HG02678 (cell line): Measurements from ENCODE around the gene BCAS1.
"Not testable (repeated sequence)": the region's sequence is repeated elsewhere in the genome, so short reads cannot be mapped to it uniquely, and the experiment has no call there.

ENCODE experiments used
- ATAC-seq: cut with Tn5 transposase; IDR thresholded peaks from one replicate; pipeline ENCODE4 v1.9.1; 2021; ENCODE audit warnings: mild to moderate bottlenecking, moderate library complexity; ENCODE audit not compliant: unreplicated experiment

BCAS1 gene

DNA sequence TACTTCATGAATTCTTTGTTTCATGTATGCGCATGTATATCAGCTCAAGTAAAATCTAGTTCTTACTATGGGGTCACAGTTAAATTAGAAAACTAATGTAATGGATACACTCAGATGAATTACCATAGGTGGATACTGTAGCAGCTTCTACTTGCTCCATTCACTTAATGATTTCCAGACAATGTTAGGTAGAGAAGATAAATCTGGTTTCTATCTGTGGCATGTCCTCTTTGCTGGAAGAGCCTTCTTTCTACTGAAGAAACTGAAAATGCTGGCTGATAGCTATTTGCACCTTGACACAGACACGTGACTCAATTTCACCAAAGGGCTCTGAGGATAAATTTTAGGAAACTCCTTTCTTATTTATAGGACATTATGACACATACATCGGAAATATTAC lies 49.5 kb downstream of the BCAS1 start:
- no peak for ATAC-seq

DNA sequence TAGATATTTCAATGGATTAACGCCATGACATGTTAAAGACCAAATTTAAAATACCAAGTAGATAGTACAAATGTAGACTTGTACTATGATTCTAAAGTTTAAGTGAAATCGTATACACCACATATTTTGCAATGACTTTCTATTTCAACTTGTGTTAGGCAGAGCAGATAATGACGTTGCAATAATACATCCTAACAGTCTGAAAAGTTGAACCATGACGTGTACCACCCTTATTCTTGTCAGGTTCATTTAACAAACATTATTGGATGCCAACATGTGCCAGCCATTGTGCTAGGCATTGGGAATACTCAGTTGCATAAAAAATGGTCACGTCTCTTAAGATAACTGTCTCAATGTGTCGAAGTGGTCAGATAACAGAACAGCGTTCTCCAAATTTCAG lies 50.0 kb downstream of the BCAS1 start:
- ATAC-seq, result no peak

DNA sequence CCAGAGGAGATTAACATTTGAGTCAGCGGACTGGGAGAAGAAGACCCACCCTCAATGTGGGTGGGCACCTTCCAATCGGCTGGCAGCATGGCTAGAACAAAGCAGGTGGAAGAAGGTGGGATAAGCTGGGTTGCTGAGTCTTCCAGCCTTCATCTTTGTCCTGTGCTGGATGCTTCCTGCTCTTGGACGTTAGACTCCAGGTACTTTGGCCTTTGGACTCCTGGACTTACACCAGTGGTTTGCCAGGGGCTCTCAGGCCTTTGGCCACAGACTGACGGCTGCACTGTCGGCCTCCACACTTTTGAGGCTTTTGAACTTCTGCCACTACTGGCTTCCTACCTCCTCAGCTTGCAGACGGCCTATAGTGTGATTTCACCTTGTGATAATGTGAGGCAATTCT lies 50.8 kb downstream of the BCAS1 start:
- no peak for ATAC-seq

DNA sequence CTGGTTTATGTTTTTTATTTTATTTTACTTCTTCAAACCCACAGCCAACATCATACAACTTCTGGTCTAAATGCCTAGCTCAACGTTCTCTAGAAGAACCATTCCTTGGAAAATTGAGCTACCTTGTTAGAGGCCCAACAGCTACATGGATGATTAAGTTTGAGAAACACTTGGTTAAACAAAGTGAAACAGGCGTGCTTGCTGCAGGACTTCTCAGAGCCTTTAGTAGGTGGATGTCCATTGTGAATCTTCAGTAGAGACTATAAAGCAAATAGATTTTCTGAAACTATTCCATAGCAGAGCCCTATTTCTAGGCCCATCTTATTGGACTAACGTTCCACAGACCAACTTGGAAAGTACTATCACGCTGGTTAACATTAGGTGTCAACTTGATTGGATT lies 51.3 kb downstream of the BCAS1 start:
- no peak for ATAC-seq

DNA sequence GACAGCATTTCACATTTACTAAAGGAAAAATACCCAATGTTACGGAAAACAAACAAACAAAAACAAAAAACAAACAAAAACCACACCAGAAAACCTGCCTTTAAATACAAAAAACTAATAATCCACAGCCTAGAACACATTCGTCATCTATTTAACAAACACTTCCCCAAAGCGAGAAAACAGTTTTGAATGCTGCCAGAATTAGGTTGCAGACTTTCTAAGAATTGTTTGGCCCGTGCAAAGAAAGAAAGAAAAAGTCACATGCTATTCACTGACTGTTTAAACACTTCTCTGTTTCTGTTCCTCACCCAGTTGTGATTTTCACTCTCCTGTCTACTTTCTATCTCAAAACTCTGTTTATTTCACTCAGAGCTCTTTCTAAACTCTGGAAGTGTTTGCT lies 52.5 kb downstream of the BCAS1 start:
- ATAC-seq, result peak; percentile 96

DNA sequence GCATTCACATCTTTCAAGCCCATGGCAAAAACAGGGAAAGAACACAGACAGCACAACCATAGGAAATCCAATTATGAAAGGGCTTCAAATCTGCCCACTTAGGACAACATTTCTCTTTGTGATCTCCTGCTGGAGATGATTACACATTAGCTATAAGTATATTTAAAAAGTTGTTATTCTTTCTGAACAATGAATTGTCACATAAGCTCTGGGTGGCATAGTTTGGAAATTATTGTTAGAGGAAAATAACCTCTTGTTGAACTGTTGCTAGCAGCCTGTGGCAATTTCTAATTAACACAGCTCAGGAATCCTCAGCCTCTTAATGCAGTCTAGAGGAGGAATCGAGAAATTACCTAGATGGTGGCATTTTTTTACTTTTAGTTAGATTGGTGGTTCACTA lies 54.9 kb downstream of the BCAS1 start:
- ATAC-seq, result no peak

DNA sequence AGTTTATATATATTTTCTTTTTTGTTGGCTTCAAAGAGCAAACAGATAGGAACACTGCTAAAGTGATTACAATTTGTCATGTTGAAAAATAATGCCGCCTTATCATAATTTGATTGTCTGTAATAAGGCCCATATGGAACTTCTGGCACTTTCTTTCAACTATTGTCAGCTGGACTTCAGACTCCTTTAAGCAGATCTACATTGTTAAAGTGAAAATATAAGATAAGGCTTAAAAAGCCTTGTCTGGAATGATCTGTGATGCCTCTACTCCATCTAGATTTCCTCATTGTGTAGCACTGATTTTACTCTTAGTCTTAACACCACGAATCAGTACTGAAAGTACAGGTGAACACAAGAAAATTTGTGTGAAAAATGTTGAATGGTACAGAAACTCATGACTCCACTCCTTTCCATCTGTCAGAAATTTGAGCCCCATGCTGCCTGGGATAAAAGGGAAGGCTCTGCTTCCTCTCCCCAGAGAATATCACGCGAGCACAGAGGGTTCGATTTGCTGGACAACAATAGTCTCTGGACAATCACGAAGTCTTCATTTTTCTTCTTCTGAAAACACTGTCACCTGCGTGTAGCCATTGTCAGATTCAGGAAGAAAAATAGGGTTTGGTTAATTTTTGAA lies 56.0 kb downstream of the BCAS1 start:
- ATAC-seq, result no peak

DNA sequence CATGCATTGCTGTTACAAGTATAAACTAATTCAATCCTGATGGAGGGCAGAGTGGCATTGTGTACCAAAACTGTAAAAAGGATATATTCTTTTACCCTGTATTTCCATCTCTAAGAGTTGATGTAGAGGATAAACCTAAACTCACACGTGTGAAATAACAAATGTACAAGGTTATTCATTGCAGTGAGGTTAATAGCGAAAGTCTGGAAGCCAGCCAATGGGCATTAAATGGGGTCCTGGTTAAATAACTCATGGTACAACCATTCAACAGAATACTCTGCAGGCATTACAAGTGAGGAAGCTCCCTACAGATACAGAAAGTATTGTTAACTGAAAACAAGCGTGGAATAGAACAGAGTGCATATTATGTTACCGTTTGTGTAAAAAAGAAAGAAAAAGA lies 56.9 kb downstream of the BCAS1 start:
- ATAC-seq, result no peak

DNA sequence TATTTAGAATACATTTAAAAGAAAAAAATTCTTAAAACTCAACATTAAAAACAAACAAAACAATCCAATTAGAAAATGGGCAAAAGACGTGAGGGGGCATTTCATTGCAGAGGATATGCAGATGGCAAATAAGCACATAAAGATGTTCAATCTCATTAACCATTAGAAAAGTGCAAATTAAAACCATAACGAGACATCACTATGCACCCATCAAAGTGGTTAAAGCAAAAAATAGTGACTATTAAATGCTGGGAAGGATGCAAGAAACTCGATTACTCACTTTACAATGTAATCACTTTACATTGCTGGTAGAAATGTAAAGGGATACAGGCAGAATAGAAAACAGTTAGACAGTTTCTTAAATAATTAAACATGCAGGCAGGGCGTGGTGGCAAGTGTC lies 59.0 kb downstream of the BCAS1 start:
- no peak for ATAC-seq

DNA sequence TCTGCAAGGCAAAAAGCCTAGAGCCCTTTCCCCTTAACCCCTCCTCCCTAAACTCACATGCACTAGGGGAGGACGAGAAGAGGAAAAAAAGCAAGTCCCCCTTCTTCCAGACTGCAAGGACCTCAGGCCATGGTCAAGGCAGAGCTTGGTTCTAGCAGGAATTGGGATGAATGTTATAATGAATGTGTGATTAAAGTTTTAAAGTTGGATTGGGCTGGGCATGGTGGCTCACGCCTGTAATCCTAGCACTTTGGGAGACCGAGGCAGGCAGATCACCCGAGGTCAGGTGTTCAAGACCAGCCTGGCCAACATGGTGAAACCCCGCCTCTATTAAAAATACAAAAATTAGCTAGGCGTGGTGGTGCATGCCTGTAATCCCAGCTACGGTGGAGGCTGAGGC lies 64.2 kb downstream of the BCAS1 start:
- not testable (repeated sequence) for ATAC-seq

DNA sequence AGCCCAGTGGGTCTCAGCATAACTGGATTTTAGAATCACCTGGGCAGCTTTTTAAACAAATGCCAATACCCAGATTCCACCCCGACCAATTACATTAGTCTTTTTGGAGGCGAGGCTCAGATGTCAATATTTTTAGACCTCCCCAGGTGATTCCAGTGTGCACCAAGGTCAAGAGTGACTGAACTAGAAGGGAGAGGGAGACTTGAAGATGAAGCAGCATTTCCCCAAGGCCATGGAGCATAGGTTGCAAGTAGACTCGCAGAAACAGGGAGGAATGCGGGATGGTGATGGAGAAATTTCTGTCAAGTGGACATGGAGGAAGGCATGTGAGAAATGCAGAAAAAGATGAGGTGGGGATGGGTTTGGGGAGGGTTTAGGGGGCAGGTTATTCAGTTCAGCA lies 64.9 kb downstream of the BCAS1 start:
- ATAC-seq, result no peak

DNA sequence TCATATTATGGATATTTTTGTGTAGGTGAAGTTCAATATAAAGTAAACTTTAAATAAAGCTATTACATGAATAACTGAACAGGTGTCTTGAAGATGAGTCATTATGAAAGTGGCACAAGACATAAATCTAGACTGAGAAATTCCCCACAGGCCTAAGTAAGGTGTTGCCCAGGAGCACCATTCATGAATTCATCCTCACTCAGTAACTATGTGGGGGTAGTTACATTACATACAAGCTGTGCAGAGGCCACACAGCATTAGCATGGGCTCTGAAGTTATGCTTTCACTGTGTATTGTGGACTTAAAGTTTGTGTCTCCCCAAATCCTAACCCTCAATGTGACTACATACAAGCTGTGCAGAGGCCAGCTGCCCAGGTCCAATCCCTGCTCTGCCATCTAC lies 65.9 kb downstream of the BCAS1 start:
- ATAC-seq, result peak; percentile 98

DNA sequence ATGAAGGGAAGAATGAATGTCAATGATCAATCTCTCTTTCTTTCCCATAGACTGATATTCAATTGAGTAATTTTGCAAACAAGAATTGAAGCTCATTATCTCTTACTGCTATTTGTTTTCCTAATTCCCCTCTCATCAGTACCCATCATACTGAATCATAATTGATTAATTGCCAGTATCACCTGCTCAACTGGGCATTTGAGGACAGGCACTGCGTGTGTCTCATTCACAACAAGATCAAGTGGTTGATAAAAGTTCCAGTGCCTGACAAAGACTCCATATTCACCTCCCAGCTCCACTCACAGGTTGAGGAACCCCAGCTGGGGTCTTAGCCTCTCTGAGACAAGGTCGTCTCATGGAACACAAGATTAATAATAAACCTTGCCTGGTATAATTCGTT lies 67.7 kb downstream of the BCAS1 start:
- ATAC-seq, result no peak

DNA sequence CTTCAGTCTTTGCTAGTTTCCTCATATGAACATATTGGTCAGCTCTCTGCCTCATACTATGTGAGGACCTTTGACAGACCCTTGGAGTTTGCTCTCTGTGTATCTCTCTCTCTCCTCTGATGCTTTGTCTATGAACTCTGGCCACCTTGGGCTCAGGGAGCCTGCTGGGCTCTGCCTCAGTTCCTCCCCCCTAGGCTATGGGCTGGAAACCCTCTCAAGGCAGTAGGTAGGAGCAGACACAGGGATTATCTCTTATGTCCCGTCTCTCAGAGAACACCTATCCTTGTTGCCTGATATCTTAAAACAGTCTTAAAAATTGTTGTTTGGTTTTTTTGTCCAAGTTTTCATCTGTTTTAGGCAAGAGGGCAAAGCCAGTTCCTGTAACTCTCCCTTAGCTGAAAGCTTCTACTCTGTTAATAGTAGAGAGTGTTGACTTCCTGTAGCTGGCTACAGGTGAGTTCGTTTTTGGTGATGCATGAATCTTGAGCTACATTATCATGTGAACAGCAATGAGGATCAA lies 68.3 kb downstream of the BCAS1 start:
- no peak for ATAC-seq

DNA sequence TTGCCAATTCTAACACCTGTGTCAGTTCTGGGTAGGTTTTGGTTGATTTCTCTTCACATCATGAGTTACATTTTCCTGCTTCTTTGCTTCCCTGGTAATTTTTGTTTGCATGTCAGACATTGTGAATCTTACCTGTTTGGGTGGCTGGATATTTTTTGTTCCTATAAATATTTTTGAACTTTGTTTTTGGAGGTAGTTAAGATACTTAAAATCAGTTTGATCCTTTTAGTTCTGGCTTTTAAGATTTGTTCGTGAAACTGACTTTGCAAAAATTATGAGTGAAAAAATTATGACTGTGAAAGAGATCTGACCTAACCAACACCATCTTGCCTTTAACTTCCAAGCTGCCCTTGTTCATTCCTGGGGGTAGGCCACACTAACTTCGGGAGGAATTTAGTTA lies 69.5 kb downstream of the BCAS1 start:
- no peak for ATAC-seq

DNA sequence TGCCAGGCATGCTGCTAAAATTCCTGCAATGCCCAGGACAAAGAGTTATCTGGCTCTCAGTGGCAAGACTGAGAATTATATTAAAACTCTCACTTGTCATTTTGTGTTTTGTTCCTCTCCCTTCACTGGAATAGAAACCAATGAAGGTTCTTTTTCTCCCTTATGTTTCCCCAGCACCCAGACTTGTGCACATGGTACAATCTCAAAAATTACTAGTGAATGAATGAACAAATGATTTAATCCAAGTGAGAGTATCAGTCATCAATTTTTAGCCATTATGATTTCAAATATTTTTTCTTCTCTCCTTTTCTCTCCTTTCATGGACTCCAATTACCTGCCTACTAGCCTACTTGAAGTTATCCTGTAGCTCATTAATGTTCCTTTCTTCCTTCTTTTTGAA lies 70.1 kb downstream of the BCAS1 start:
- no peak for ATAC-seq

DNA sequence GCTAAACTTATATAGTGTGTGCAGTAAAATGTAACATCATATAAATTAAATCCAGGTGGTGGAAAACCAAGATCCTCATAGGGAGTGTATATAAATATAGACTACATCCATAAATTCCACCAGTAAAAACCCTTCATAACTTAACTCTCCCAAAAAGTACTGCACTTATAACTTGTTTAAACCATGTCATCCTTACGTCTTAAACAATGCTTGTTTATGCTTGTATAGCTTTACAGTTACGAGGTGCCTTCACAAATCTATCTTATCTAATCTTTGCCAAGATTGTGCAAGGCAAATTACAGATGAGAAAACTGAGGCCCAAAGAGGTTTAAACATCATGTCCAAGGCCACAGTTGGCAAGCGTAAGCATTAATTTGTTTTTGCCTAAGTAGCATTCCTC lies 71.3 kb downstream of the BCAS1 start:
- no peak for ATAC-seq

DNA sequence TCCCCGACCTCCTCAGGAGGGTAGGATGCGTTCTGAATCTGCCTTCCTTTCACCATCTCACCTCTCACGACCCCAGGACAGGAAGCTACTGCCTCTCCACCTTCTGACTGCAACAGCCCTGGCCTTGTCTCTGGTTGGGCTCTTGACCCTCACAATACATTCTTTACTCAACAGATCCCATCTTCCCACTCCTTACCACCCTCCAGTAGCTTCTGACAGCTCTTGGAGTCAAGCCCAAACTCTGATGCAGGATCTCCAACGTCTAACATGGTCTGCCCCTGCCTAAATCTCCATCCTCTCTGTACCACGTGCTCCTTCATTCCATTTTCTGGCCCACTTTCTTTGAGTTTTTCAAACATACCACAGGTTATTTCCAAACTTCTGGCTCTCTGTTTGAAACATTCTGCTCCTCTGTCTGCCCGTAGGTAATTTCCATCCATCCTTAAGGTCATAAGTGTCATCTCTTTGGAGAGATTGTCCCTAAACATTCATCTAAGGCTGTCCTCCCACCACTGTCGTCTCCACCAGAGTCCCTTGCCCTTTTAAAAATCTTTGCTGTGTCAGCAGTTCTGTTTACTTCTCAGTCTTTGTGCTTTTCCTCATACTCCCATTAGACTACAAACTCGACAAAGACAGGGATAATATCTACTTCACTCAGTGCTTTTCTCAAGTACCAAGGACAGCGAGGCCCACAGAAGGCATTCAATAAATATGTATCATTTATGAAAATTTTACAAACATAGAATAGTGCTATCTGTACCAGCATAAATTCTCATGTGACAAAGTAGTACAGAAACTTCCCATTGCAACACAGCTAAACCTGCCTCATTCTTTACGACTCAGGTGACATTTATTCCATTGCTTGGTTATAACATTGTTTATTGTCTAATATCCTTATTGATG lies 73.6 kb downstream of the BCAS1 start:
- ATAC-seq, result no peak

DNA sequence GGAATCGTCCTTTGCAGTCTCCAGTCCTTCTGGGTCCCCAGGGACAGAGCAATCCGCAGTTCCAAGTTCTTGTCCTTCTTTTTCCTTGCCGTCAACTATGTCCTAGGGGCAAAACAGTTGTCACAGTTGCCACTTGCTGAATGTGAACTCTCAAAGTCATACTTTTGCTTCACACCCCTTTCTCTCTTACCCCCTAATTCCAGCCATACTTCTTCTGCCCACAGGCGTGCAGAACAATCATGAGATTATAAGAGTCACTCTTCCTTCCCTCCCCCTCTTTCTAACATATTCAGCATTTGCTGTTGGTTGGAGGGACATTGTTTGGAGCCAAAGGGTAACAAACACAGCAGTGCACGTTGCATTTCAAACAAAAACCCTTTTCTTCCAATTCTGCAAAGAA lies 74.4 kb downstream of the BCAS1 start:
- ATAC-seq, result no peak

DNA sequence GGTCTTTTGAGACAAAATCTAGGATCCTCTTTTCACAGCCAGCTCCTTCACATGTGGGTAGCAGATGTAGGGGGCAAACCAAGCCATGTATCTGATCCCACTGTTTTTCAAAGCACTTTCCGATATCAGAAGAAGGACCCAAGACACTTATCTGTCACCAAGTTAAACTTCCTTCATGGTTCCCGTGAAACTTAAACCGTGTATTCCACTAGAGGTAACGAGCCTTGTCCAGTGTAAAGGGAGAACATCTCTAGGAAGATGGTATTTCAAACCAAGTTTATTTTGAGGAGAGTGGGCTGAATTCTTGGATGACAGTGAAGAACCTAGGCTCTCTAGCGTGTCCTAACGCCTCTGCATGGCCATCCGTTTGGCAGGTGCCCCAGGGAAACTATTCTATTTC lies 76.3 kb downstream of the BCAS1 start:
- ATAC-seq, result no peak

DNA sequence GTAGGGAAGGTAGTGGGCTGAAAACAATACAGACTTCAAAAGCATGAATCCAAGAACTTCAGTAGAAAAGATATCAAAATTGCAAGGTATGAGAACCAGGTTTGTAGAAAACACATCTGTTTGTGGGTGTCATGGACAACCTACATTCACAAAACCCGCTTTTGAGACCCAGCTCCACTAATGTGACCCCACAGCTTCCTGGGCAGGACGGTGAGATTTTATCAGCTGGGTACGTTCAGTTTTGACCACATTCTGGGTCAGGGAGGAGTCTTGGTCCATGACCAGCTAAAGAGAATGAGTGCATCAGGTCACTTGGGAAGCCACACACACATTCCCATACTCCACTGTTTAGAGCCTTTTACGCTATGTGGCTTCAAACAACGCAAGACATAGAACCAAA lies 77.1 kb downstream of the BCAS1 start:
- no peak for ATAC-seq

DNA sequence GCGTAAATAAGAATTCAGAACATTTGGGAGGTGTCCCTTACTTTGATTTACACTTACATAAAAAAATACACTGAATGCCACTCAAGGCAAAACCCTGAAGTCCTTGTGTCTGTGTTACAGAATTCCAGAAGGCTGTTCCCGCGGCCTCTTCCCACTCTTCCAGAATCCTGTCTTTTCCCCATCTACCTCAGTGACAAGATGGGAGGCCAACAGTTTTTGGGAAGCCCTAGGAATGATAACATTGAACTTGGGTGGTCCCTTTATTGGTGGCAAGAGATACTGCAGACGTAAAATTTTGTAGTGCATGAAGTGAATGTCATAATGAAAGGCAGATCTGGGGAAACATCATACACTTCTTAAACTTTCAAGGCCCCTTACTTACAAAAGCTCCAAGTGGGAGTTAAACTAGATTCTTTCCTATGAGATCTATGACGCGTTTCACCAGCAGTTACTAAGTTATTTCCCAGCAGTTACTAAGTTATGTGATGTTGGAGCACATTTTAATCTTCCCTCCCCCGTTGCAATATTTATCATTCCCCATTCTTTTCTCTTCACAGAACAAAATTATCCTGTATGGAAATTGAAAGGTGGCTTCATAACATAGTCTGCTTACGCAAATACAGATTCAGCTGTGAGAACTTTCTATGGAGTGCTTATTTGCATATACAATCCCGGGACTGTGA lies 79.5 kb downstream of the BCAS1 start:
- no peak for ATAC-seq
